Measurements from ENCODE around the gene SLC5A5. TPM values are rescaled to one million over a fixed set of nuclear protein-coding genes. Genes with fewer than 3 reads are reported as not detected.

The SLC5A5 gene
- total RNA-seq, 1 donor from 2014 or later = not detected

- Mint-ChIP-seq H3K4me1 (ENCODE audit: low read depth) (no peaks in the 10 kb centered on the region), H3K4me3 (ENCODE audit: low read depth) (no peak overlapping the region), H3K27ac (no peak overlapping the region), H3K36me3 (ENCODE audit: insufficient read depth) (no peaks in the 10 kb centered on the region), H3K27me3 (no peaks in the 10 kb centered on the region), H3K9me3 (ENCODE audit: low read depth) (no peaks in the 10 kb centered on the region)
- TF ChIP-seq CTCF (IDR thresholded peaks at IDR 0.05; ENCODE audit: unreplicated experiment) = no peak
- no peak for DNase-seq (ENCODE audit: low spot score, unreplicated experiment)
These were observed 71.8 kb downstream of the SLC5A5 start for GRCh38 chr19:17943274-17944221.

GRCh38 chr19:17944301-17944700, 72.6 kb downstream of the SLC5A5 start:
- Mint-ChIP-seq H3K27me3 (no peaks in the 10 kb centered on the region), H3K4me3 (ENCODE audit: low read depth) (no peak overlapping the region), H3K9me3 (ENCODE audit: low read depth) (no peaks in the 10 kb centered on the region), H3K36me3 (ENCODE audit: insufficient read depth) (no peaks in the 10 kb centered on the region), H3K4me1 (ENCODE audit: low read depth) (peaks cover 2% of the 10 kb centered on the region), H3K27ac (no peak overlapping the region)
- TF ChIP-seq CTCF (IDR thresholded peaks at IDR 0.05; ENCODE audit: unreplicated experiment) = no peak
- DNase-seq (ENCODE audit: low spot score, unreplicated experiment) = no peak

Other genes starting within 250 kb of the SLC5A5 start
- 3.9 and 4.0 TPM in 2 replicates for gene UNC13A, start 183.6 kb upstream of the SLC5A5 start, total RNA-seq
- gene MAP1S, start 152.5 kb upstream of the SLC5A5 start, total RNA-seq = 74.9 and 94.2 TPM in 2 replicates
- gene FCHO1, start 120.5 kb upstream of the SLC5A5 start, total RNA-seq = 0.98 and 2.2 TPM in 2 replicates
- gene B3GNT3, start 76.8 kb upstream of the SLC5A5 start, total RNA-seq = 0.13 TPM in 1 of 2 replicates, not detected in the other
- not detected in 2 replicates for gene INSL3, start 50.4 kb upstream of the SLC5A5 start, total RNA-seq
- gene JAK3, start 24.0 kb upstream of the SLC5A5 start, total RNA-seq = 0.74 and 0.95 TPM in 2 replicates
- gene RPL18A, start 12.0 kb upstream of the SLC5A5 start, total RNA-seq = 1,687 and 1,716 TPM in 2 replicates
- 80.2 and 84.3 TPM in 2 replicates for gene CCDC124, start 61.1 kb downstream of the SLC5A5 start, total RNA-seq
- gene KCNN1, start 95.2 kb downstream of the SLC5A5 start, total RNA-seq = 19.6 and 20.3 TPM in 2 replicates
- gene ARRDC2, start 136.2 kb downstream of the SLC5A5 start, total RNA-seq = 3.3 and 4.3 TPM in 2 replicates
- gene IL12RB1, start 215.0 kb downstream of the SLC5A5 start, total RNA-seq = not detected in 2 replicates
- 10.7 and 11.1 TPM in 2 replicates for gene MAST3, start 225.8 kb downstream of the SLC5A5 start, total RNA-seq

Measured in progenitor cell of endocrine pancreas (in vitro differentiated cells).